Measurements from ENCODE around the gene MGAT5B.

Gene MGAT5B

DNA sequence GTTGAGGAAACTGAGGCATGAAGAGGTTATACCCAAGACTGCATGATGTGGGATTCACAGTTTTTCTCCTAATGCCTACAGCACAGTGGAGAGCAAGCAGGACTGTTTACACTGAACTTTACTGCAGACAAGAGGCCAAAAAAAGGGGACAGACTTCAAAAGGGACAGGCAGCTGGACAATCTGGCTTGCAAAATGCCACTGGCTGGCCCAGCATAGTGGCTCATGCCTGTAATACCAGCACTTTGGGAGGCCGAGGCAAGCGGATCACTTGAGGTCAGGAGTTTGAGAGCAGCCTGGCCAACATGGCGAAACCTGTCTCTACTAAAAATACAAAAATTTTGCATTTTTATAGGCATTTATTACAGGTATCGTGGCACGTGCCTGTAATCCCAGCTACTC, 2.0 kb upstream of the MGAT5B start:
- no peaks in the 10 kb centered on the region for H4K20me1 ChIP-seq (ENCODE audit: insufficient read depth, low read length)
- no peak for DNase-seq
- peaks cover 3% of the 10 kb centered on the region; the same call in 1 of the 2 replicates for H3K4me1 ChIP-seq (ENCODE audit: low read length)
- no peaks in the 10 kb centered on the region for H3K9me2 ChIP-seq (replicated peaks; ENCODE audit: insufficient read depth, low read length)
- no peaks in the 10 kb centered on the region for H3K9me3 ChIP-seq (replicated peaks; ENCODE audit: insufficient read depth, low read length)
- H3K9ac ChIP-seq (ENCODE audit: low read length): no peak overlapping the region
- no peak overlapping the region for H3K27ac ChIP-seq (ENCODE audit: low read length)
- no peak overlapping the region for H3K4me2 ChIP-seq (ENCODE audit: low read depth, low read length)
- H3F3A ChIP-seq (ENCODE audit: insufficient read depth, low read length): no peaks in the 10 kb centered on the region; the same call in 1 of the 2 replicates
- H3K27me3 ChIP-seq (replicated peaks; ENCODE audit: insufficient read depth, low read length): peaks cover 8% of the 10 kb centered on the region
- no peak overlapping the region for H2AFZ ChIP-seq (ENCODE audit: low read length)
- H3K4me3 ChIP-seq (ENCODE audit: low read length): no peak overlapping the region
- H3K79me2 ChIP-seq (ENCODE audit: low read length): no peaks in the 10 kb centered on the region
- no peaks in the 10 kb centered on the region for H3K36me3 ChIP-seq (replicated peaks; ENCODE audit: insufficient read depth, low read length)
- TF ChIP-seq EZH2phosphoT487 (IDR thresholded peaks at IDR 0.05; ENCODE audit: low read length) (no peak), EZH2 (optimal IDR thresholded peaks at IDR 0.05; ENCODE audit: low read depth, low read length) (no peak)

DNA sequence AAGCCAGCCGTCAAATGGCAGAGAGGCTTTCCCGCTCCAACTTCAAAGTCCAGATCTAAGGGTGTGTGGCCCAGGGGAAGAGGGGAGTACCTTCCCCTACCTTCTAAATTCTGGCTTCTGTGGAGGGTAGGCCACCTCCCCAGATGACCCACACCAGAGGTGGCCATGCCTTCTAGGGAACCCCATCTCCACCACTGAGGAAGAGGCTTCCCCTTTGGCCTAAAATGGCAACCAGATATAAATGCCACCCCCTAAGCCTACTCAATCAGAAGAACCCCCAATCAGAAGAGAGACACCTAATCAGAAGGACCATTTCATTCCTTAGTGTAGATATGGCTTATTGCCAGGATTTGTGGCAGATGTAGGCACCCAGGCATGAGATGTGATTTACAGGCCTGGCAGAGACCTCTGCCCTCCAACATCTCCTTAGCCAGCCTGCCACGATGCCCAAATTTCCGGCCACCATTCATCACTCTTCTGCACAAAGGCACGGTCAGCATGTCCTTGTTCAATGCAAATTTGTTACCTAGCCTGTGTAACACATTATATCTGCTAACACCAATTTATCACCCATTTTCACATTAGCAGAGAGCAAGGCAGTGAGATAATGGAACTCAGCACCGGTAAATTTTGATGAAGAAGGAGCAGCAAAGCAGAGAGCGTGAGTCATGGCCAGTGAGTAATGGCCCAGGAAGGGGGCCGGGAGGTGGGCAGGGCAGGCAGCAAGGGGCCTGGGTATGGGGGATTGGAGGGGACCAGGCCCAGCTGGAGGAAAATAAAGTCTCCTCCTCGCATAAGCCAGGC, 1.2 kb upstream of the MGAT5B start:
- Histone ChIP-seq H3K9me3 (replicated peaks; ENCODE audit: insufficient read depth, low read length) (no peaks in the 10 kb centered on the region), H3K79me2 (ENCODE audit: low read length) (no peaks in the 10 kb centered on the region), H3K9ac (ENCODE audit: low read length) (no peak overlapping the region), H4K20me1 (ENCODE audit: insufficient read depth, low read length) (no peaks in the 10 kb centered on the region), H3K4me1 (ENCODE audit: low read length) (peaks cover 11% of the 10 kb centered on the region), H3K4me3 (ENCODE audit: low read length) (no peak overlapping the region), H3K27me3 (replicated peaks; ENCODE audit: insufficient read depth, low read length) (peaks cover 8% of the 10 kb centered on the region), H3K36me3 (replicated peaks; ENCODE audit: insufficient read depth, low read length) (no peaks in the 10 kb centered on the region), H3K4me2 (ENCODE audit: low read depth, low read length) (no peak overlapping the region), H3F3A (ENCODE audit: insufficient read depth, low read length) (peaks cover 6% of the 10 kb centered on the region), H3K27ac (ENCODE audit: low read length) (no peak overlapping the region), H2AFZ (ENCODE audit: low read length) (no peak overlapping the region), H3K9me2 (replicated peaks; ENCODE audit: insufficient read depth, low read length) (no peaks in the 10 kb centered on the region)
- no peak for DNase-seq
- TF ChIP-seq, protein P1, sequence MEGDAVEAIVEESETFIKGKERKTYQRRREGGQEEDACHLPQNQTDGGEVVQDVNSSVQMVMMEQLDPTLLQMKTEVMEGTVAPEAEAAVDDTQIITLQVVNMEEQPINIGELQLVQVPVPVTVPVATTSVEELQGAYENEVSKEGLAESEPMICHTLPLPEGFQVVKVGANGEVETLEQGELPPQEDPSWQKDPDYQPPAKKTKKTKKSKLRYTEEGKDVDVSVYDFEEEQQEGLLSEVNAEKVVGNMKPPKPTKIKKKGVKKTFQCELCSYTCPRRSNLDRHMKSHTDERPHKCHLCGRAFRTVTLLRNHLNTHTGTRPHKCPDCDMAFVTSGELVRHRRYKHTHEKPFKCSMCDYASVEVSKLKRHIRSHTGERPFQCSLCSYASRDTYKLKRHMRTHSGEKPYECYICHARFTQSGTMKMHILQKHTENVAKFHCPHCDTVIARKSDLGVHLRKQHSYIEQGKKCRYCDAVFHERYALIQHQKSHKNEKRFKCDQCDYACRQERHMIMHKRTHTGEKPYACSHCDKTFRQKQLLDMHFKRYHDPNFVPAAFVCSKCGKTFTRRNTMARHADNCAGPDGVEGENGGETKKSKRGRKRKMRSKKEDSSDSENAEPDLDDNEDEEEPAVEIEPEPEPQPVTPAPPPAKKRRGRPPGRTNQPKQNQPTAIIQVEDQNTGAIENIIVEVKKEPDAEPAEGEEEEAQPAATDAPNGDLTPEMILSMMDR (IDR thresholded peaks at IDR 0.05; ENCODE audit: low read length): no peak
- TF ChIP-seq EZH2 (optimal IDR thresholded peaks at IDR 0.05; ENCODE audit: low read depth, low read length) (no peak), EZH2phosphoT487 (IDR thresholded peaks at IDR 0.05; ENCODE audit: low read length) (no peak)

GRCh38 chr17:76867578-76868175, 527 bp upstream of the MGAT5B start:
- peaks cover 8% of the 10 kb centered on the region for H3K27me3 ChIP-seq (replicated peaks; ENCODE audit: insufficient read depth, low read length)
- peaks cover 8% of the 10 kb centered on the region for H3F3A ChIP-seq (ENCODE audit: insufficient read depth, low read length)
- peak overlapping the region; percentile 57; the same call in 1 of the 2 replicates for H3K4me2 ChIP-seq (ENCODE audit: low read depth, low read length)
- H2AFZ ChIP-seq (ENCODE audit: low read length): 0 out of 2 replicates have a peak overlapping the region, but pooled peaks have one; percentile 23
- no peaks in the 10 kb centered on the region for H4K20me1 ChIP-seq (ENCODE audit: insufficient read depth, low read length)
- no peak overlapping the region for H3K4me3 ChIP-seq (ENCODE audit: low read length)
- H3K79me2 ChIP-seq (ENCODE audit: low read length): no peaks in the 10 kb centered on the region
- no peak overlapping the region for H3K9ac ChIP-seq (ENCODE audit: low read length)
- DNase-seq: no peak
- H3K4me1 ChIP-seq (ENCODE audit: low read length): peaks cover 18% of the 10 kb centered on the region
- no peak overlapping the region for H3K27ac ChIP-seq (ENCODE audit: low read length)
- no peaks in the 10 kb centered on the region for H3K9me2 ChIP-seq (replicated peaks; ENCODE audit: insufficient read depth, low read length)
- TF ChIP-seq EZH2phosphoT487 (IDR thresholded peaks at IDR 0.05; ENCODE audit: low read length) (no peak), EZH2 (optimal IDR thresholded peaks at IDR 0.05; ENCODE audit: low read depth, low read length) (no peak)
- TF ChIP-seq, protein P1 (IDR thresholded peaks at IDR 0.05; ENCODE audit: low read length): no peak
- H3K36me3 ChIP-seq (replicated peaks; ENCODE audit: insufficient read depth, low read length): no peaks in the 10 kb centered on the region
- H3K9me3 ChIP-seq (replicated peaks; ENCODE audit: insufficient read depth, low read length): no peaks in the 10 kb centered on the region
